PC-9 (cell line): ENCODE results near the gene EMP2. TPM values are rescaled to one million over a fixed set of nuclear protein-coding genes. Genes with fewer than 3 reads are reported as not detected.

Source experiments
- BruUV-seq: library from RNA; stranded (reverse); fragments of 400-500 nt; replicated peaks from 2 replicates; lab custom pipeline; 2021; lab: Mats Ljungman, UMichigan
- CTCF ChIA-PET: fragments of 300-600 bp; sonication (Branson Sonifier 250); formaldehyde crosslinking; loops from one replicate; lab custom pipeline; 2022; ENCODE audit warnings: antibody characterized with exemption; lab: Charles Lee
- POLR2A ChIA-PET: fragments of 300-600 bp; sonication (Branson Sonifier 250); formaldehyde crosslinking; loops from one replicate; lab custom pipeline; 2022; ENCODE audit warnings: antibody characterized with exemption; ENCODE audit not compliant: unreplicated experiment; lab: Charles Lee
- DNase-seq, 2 experiments: peaks; one replicate each; pipeline versions ENCODE4 v3.0.0 to v3.0.0-alpha.2; 2015 to 2022; ENCODE audit warnings: mixed read lengths in 1 of 2
- H2AFZ ChIP-seq: fragments of 200-600 bp; sonication (generic); 2 replicates; pipeline ENCODE4 v1.8.1; 2017; ENCODE audit warnings: antibody characterized with exemption
- H3F3A ChIP-seq: fragments of 200-600 bp; sonication (generic); 2 replicates; pipeline ENCODE4 v1.8.1; 2017; ENCODE audit warnings: antibody characterized with exemption, mild to moderate bottlenecking, low read depth; ENCODE audit not compliant: insufficient read depth
- H3K27ac ChIP-seq: fragments of 200-600 bp; sonication (generic); 2 replicates; pipeline ENCODE4 v1.6.1; 2016; ENCODE audit warnings: mixed run types
- H3K27me3 ChIP-seq: fragments of 200-600 bp; sonication (generic); 2 replicates; pipeline ENCODE4 v1.6.1; 2016; ENCODE audit warnings: low read depth, mixed run types; ENCODE audit not compliant: insufficient read depth
- H3K36me3 ChIP-seq: fragments of 200-600 bp; sonication (generic); 2 replicates; pipeline ENCODE4 v1.6.1; 2016; ENCODE audit warnings: low read depth, mixed run types
- H3K4me1 ChIP-seq: fragments of 200-600 bp; sonication (generic); replicated peaks from 2 replicates; pipeline ENCODE4 v1.6.1; 2016; ENCODE audit warnings: mixed run types; ENCODE audit not compliant: insufficient read depth
- H3K4me2 ChIP-seq: fragments of 200-600 bp; sonication (generic); 2 replicates; pipeline ENCODE4 v1.6.1; 2017; ENCODE audit warnings: mixed run types
- H3K4me3 ChIP-seq: fragments of 200-600 bp; sonication (generic); 2 replicates; pipeline ENCODE4 v1.6.1; 2016; ENCODE audit warnings: mixed run types
- H3K79me2 ChIP-seq: fragments of 200-600 bp; sonication (generic); 2 replicates; pipeline ENCODE4 v1.6.1; 2017; ENCODE audit warnings: low read depth, mixed run types
- H3K9me2 ChIP-seq: fragments of 200-600 bp; sonication (generic); 2 replicates; pipeline ENCODE4 v1.8.1; 2017; ENCODE audit warnings: mild to moderate bottlenecking; ENCODE audit not compliant: insufficient read depth
- H3K9me3 ChIP-seq: fragments of 200-600 bp; sonication (generic); 2 replicates; pipeline ENCODE4 v1.8.1; 2016; ENCODE audit warnings: low read depth; ENCODE audit not compliant: insufficient read depth
- H4K20me1 ChIP-seq: fragments of 200-600 bp; sonication (generic); 2 replicates; pipeline ENCODE4 v1.8.1; 2017; ENCODE audit not compliant: insufficient read depth
- EZH2 ChIP-seq: fragments of 200-600 bp; sonication (generic); IDR thresholded peaks from 2 replicates; pipeline ENCODE4 v1.8.0; 2017; ENCODE audit warnings: antibody characterized with exemption, low read depth
- intact Hi-C: fragments of 100-400 bp; cut with micrococcal nuclease; formaldehyde crosslinking; loops from one replicate; pipeline ENCODE4 v1.10.0; 2022; ENCODE audit not compliant: unreplicated experiment
- total RNA-seq: library from RNA; stranded (reverse); gene quantifications from 2 replicates; pipeline ENCODE4 v1.2.3, GENCODE V29; 2021
- TF ChIP-seq, protein P1 (sequence below): fragments of 200-600 bp; sonication (generic); conservative IDR thresholded peaks from 2 replicates; pipeline ENCODE4 v1.6.1; 2017; ENCODE audit warnings: mixed run types, antibody characterized with exemption, mild to moderate bottlenecking, moderate library complexity

EMP2 gene
- total RNA-seq, 1 experiment from 2014 or later, result 137 TPM

DNA sequence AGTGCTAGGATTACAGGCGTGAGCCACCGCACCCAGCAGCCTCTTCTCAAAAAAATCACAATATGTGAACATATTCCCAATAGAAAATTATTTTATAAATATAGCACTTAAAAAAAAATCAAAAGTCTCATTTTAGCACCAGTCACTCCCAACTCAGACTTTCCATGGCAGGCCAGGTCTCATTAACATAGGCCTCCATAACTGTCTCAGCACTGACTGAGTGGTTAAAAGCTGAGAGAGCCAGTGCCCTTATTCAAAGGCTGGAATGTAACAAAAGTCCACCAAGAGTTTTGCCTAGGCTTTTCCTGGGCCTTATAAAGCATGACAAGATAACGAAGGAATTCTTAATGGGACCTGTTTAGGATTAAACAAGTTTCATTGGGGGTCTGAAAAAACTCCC lies 79.8 kb downstream of the EMP2 start:
- Histone ChIP-seq H3K36me3 (no peaks in the 10 kb centered on the region), H3K9me2 (no peaks in the 10 kb centered on the region), H3K4me1 (no peaks in the 10 kb centered on the region), H3K27ac (no peak overlapping the region), H4K20me1 (no peaks in the 10 kb centered on the region), H2AFZ (no peak overlapping the region), H3K4me2 (no peak overlapping the region), H3K27me3 (no peaks in the 10 kb centered on the region), H3K4me3 (no peak overlapping the region), H3K79me2 (no peaks in the 10 kb centered on the region), H3K9me3 (peaks cover under 1% of the 10 kb centered on the region; the same call in 1 of the 2 replicates), H3F3A (no peaks in the 10 kb centered on the region)
- CTCF ChIA-PET, result no interaction called here
- no TSS peak for BruUV-seq
- TF ChIP-seq, protein P1, sequence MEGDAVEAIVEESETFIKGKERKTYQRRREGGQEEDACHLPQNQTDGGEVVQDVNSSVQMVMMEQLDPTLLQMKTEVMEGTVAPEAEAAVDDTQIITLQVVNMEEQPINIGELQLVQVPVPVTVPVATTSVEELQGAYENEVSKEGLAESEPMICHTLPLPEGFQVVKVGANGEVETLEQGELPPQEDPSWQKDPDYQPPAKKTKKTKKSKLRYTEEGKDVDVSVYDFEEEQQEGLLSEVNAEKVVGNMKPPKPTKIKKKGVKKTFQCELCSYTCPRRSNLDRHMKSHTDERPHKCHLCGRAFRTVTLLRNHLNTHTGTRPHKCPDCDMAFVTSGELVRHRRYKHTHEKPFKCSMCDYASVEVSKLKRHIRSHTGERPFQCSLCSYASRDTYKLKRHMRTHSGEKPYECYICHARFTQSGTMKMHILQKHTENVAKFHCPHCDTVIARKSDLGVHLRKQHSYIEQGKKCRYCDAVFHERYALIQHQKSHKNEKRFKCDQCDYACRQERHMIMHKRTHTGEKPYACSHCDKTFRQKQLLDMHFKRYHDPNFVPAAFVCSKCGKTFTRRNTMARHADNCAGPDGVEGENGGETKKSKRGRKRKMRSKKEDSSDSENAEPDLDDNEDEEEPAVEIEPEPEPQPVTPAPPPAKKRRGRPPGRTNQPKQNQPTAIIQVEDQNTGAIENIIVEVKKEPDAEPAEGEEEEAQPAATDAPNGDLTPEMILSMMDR, result no peak
- TF ChIP-seq EZH2, result no peak
- POLR2A ChIA-PET, result no interaction called here
- no peak for DNase-seq
- intact Hi-C loops, result loop anchor here (10.0 kb wide), 1 partner anchor 1246 kb away; no protein-coding TSS in a partner anchor

DNA sequence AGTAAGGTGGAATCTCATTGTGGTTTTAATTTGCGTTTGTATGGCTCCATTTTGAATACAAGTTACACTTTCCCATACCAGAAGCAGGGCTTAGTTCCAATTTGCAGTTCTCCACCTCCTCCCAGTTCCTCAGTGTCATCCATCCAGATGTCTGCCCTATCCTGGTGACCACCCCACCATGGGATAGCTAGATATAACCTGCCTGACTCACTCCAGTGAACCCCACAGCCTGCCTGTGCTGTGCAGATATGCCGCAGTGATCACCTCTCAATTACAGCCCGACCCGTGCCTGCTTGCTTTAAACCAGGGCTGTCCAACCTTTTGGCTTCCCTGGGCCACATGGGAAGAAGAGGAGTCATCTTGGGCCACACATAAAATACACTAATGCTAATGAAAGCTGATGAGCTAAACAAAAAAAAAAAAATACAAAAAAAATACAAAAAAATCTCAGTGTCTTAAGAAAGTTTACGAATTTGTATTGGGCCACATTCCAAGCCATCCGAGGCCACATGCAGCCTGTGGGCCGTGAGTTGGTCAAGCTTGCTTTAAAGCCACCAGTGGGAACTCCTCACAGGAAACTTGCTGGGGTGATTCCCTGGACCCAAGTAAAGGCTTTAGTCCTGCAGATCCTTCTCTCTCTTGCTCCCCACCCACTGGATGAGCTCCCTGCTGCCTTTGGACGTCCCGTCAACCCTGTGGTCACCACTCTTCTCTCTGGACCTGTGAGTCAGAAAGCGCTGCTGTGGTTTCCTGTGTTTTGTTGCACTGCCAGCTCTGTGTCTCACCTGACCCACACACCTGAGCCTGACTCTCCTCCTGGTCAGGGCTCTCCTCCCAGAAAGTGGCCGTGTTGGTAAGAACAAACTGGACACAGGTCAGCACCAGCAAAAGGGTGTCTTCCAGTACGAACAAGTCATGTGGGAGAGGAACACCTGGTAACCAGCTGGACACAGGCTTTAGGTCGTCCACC lies 83.0 kb downstream of the EMP2 start:
- H3K4me1 ChIP-seq, result no peaks in the 10 kb centered on the region
- BruUV-seq, result no TSS peak
- H3K27me3 ChIP-seq, result no peaks in the 10 kb centered on the region
- peaks cover 12% of the 10 kb centered on the region; the same call in 1 of the 2 replicates for H3K9me3 ChIP-seq
- POLR2A ChIA-PET, result no interaction called here
- no peaks in the 10 kb centered on the region for H3F3A ChIP-seq
- no peaks in the 10 kb centered on the region for H4K20me1 ChIP-seq
- no peak overlapping the region for H2AFZ ChIP-seq
- H3K79me2 ChIP-seq, result no peaks in the 10 kb centered on the region
- DNase-seq, result no peak
- intact Hi-C loops, result no loop called here
- TF ChIP-seq, protein P1, result no peak
- no peak for TF ChIP-seq EZH2
- no peak overlapping the region for H3K4me2 ChIP-seq
- no peak overlapping the region for H3K27ac ChIP-seq
- CTCF ChIA-PET, result no interaction called here
- no peaks in the 10 kb centered on the region for H3K9me2 ChIP-seq
- H3K36me3 ChIP-seq, result no peaks in the 10 kb centered on the region
- H3K4me3 ChIP-seq, result no peak overlapping the region

DNA sequence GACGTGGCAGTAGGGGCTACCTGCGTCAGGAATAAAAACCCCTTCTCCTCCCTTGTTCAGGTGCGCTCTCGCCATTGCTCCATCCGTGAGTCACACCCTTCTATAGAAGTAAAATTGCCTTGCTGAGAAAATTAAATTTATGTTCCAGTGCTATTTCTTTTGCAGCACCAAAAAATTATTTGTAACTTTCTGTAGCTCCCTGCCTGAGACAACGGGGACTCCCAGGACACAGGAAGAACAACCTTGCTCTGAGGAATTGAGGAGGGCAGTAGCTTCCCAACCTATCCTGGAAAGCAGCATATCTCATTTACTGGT lies 85.4 kb downstream of the EMP2 start:
- intact Hi-C loops, result no loop called here
- no peaks in the 10 kb centered on the region for H3K27me3 ChIP-seq
- no peak for DNase-seq
- H3K36me3 ChIP-seq, result no peaks in the 10 kb centered on the region
- BruUV-seq, result no TSS peak
- no peaks in the 10 kb centered on the region for H3F3A ChIP-seq
- H4K20me1 ChIP-seq, result no peaks in the 10 kb centered on the region
- peaks cover 12% of the 10 kb centered on the region; the same call in 1 of the 2 replicates for H3K9me3 ChIP-seq
- H3K9me2 ChIP-seq, result no peaks in the 10 kb centered on the region
- H2AFZ ChIP-seq, result no peak overlapping the region
- H3K4me2 ChIP-seq, result no peak overlapping the region
- TF ChIP-seq, protein P1, result no peak
- no peak for TF ChIP-seq EZH2
- H3K27ac ChIP-seq, result no peak overlapping the region
- H3K4me1 ChIP-seq, result no peaks in the 10 kb centered on the region
- no peaks in the 10 kb centered on the region for H3K79me2 ChIP-seq
- ChIA-PET POLR2A (no interaction called here), CTCF (no interaction called here)
- no peak overlapping the region for H3K4me3 ChIP-seq
